Tibial nerve (tissue), 4 donors: ENCODE measurements around the gene LIG3. TPM values are rescaled to one million over a fixed set of nuclear protein-coding genes. Genes with fewer than 3 reads are reported as not detected.
"Not testable (repeated sequence)": the region's sequence is repeated elsewhere in the genome, so short reads cannot be mapped to it uniquely, and the experiment has no call there.

Experiments
- DNase-seq, 2 donors: peaks; one replicate each; pipeline ENCODE4 v3.0.0-alpha.2; 2019; ENCODE audit warnings: low spot score in 2 of 2
- H3K27ac ChIP-seq, 4 donors: fragments of 200-600 bp; sonication (generic) in 3 of 4; one replicate each; pipeline ENCODE4 v1.5.1; 2017 to 2019; ENCODE audit warnings: mild to moderate bottlenecking in 1 of 4
- H3K27me3 ChIP-seq, 2 donors: fragments of 200-600 bp; sonication (generic) in 1 of 2; one replicate each; pipeline versions ENCODE4 v1.5.1 to v1.6.0; 2017 to 2019
- H3K36me3 ChIP-seq, 3 donors: fragments of 200-600 bp; sonication (generic); one replicate each; pipeline ENCODE4 v1.5.1; 2018 to 2019
- H3K4me1 ChIP-seq, 4 donors: fragments of 200-600 bp; sonication (generic) in 3 of 4; one replicate each; pipeline ENCODE4 v1.5.1; 2017 to 2019
- H3K4me3 ChIP-seq, 4 donors: fragments of 200-600 bp; sonication (generic) in 3 of 4; one replicate each; pipeline ENCODE4 v1.5.1; 2017 to 2019; ENCODE audit warnings: mild to moderate bottlenecking in 1 of 4, moderate library complexity in 1 of 4
- H3K9me3 ChIP-seq, 4 donors: fragments of 200-600 bp; sonication (generic) in 3 of 4; one replicate each; pipeline ENCODE4 v1.5.1; 2017 to 2019
- CTCF ChIP-seq, 5 experiments: fragments of 200-600 bp in 3 of 5; fragments of 450-650 bp in 2 of 5; sonication (generic) in 3 of 5; IDR thresholded peaks; one replicate each; pipeline ENCODE4 v1.5.1; 2016 to 2019; ENCODE audit warnings: antibody characterized with exemption in 5 of 5, mild to moderate bottlenecking in 3 of 5, moderate library complexity in 2 of 5
- EP300 ChIP-seq, 2 donors: sonication (generic); formaldehyde crosslinking; IDR thresholded peaks; one replicate each; pipeline ENCODE4 v1.6.1; 2017; ENCODE audit warnings: antibody characterized with exemption in 2 of 2, mild to moderate bottlenecking in 1 of 2
- POLR2A ChIP-seq, 2 donors: fragments of 450-650 bp; IDR thresholded peaks; one replicate each; pipeline ENCODE4 v1.6.1; 2017; ENCODE audit warnings: antibody characterized with exemption in 2 of 2, mild to moderate bottlenecking in 2 of 2, moderate library complexity in 2 of 2
- WGBS, 2 donors: methylation state at CpG; one replicate each; pipeline ENCODE4 v1.1.5; 2018; 5-methylcytosine and 5-hydroxymethylcytosine counted together
- total RNA-seq, 4 donors: library from RNA; depleted of rRNA; stranded (reverse); fragments of >200 nt; gene quantifications; one replicate each; pipeline ENCODE4 v1.1.0, GENCODE V29; 2016

LIG3 gene
- total RNA-seq, 4 donors from 2014 or later, result 15.3 to 42.6 (median 37.0) TPM

GRCh38 chr17:34999456-34999855 is 19.1 kb downstream of the LIG3 start:
- Histone ChIP-seq H3K4me3 (no peak overlapping the region), H3K27ac (no peak overlapping the region), H3K4me1 (peaks cover 0 to 21% (median 11%) of the 10 kb centered on the region in 4 donors), H3K9me3 (no peaks in the 10 kb centered on the region), H3K27me3 (no peaks in the 10 kb centered on the region), H3K36me3 (peaks cover 0 to 86% (median 0%) of the 10 kb centered on the region in 3 donors)
- no peak for DNase-seq
- no peak for TF ChIP-seq EP300 (IDR thresholded peaks at IDR 0.05)
- TF ChIP-seq CTCF (IDR thresholded peaks at IDR 0.05), result no peak
- TF ChIP-seq POLR2A (IDR thresholded peaks at IDR 0.05), result no peak
- WGBS, 2 donors, result 85 to 86% methylated on average over 2 of the region's 2 CpGs

DNA sequence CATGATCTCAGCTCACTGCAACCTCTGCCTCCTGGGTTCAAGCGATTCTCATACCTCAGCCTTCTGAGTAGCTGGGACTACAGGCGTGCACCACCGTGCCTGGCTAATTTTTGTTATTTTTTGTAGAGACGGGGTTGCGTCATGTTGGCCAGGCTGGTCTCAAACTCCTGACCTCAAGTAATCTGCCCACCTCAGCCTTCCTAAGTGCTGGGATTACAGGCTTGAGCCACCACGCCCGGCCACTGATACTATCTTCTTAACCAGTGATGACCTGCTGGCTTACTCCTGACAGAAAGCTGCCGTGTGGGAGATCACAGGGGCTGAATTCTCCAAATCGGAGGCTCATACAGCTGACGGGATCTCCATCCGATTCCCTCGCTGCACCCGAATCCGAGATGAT is 20.7 kb downstream of the LIG3 start:
- not testable (repeated sequence) for H3K9me3 ChIP-seq, H3K27me3 ChIP-seq, H3K27ac ChIP-seq, H3K4me3 ChIP-seq, DNase-seq
- Histone ChIP-seq H3K36me3 (peaks cover 0 to 83% (median 0%) of the 10 kb centered on the region in 3 donors), H3K4me1 (peaks cover 0 to 21% (median 11%) of the 10 kb centered on the region in 4 donors)
- WGBS, 2 donors, result 96% methylated on average over 13 to 14 of the region's 14 CpGs

DNA sequence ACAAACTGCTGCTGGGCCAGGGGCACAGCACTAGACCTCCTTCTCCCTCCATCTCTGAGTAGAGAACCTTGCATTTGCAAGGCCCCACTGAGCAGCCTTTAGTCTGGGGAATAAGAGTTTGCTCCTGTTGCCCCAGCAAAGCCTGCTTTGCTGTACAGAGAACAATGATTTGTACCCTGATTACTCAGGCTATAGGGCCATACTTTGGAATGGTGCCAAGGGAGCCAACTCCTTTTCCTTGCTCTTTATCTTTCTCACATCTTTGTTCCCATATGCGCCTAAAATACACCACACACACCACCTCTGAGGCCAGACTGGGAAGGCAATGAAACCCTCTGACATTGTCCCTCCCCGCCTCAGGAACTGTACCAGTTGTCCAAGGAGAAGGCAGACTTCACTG is 21.2 kb downstream of the LIG3 start:
- no peak for TF ChIP-seq EP300 (IDR thresholded peaks at IDR 0.05)
- no peak for TF ChIP-seq POLR2A (IDR thresholded peaks at IDR 0.05)
- no peak for TF ChIP-seq CTCF (IDR thresholded peaks at IDR 0.05)
- Histone ChIP-seq H3K36me3 (peaks cover 0 to 81% (median 0%) of the 10 kb centered on the region in 3 donors), H3K9me3 (no peaks in the 10 kb centered on the region), H3K4me1 (peaks cover 0 to 21% (median 11%) of the 10 kb centered on the region in 4 donors), H3K4me3 (no peak overlapping the region), H3K27ac (no peak overlapping the region), H3K27me3 (no peaks in the 10 kb centered on the region)
- no peak for DNase-seq
- whole genome bisulfite sequencing, 2 donors, result 82 to 84% methylated on average over 2 of the region's 2 CpGs

- 86 to 87% methylated on average over 14 to 15 of the region's 15 CpGs for WGBS, 2 donors
- Histone ChIP-seq H3K36me3 (peaks cover 0 to 91% (median 0%) of the 10 kb centered on the region in 3 donors), H3K27ac (no peak overlapping the region), H3K4me1 (peaks cover 0 to 6% (median 1%) of the 10 kb centered on the region in 4 donors), H3K27me3 (no peaks in the 10 kb centered on the region), H3K4me3 (no peak overlapping the region), H3K9me3 (no peaks in the 10 kb centered on the region)
- DNase-seq, result no peak
- TF ChIP-seq POLR2A (IDR thresholded peaks at IDR 0.05), result no peak
- TF ChIP-seq EP300 (IDR thresholded peaks at IDR 0.05), result no peak
- TF ChIP-seq CTCF (IDR thresholded peaks at IDR 0.05), result no peak
Observed at GRCh38 chr17:35002876-35003551, 22.7 kb downstream of the LIG3 start.

DNA sequence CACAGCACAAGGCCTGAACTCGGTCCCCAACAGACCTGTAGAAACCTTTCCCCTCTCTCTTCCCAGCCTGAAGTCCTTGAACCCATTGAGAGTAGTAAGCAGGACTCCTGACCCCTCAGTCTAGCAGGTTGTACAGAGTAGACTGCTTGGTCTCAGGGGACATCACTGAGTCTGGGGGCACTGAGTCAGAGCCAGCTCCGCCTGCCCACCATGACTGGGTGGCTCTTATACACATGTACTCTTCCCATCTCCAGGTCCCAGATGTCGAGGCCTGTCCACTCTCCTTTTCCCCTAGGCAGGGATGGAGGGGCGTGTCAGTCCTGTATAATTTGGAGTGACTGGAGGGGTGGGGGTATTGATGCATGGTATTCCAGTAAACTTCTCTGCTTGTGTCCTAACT is 23.5 kb downstream of the LIG3 start:
- Histone ChIP-seq H3K9me3 (no peaks in the 10 kb centered on the region), H3K27me3 (no peaks in the 10 kb centered on the region), H3K4me1 (no peaks in the 10 kb centered on the region), H3K4me3 (no peak overlapping the region), H3K36me3 (peaks cover 0 to 92% (median 0%) of the 10 kb centered on the region in 3 donors), H3K27ac (no peak overlapping the region)
- WGBS, 2 donors, result 95 to 97% methylated on average over 4 of the region's 4 CpGs
- DNase-seq, result no peak
- TF ChIP-seq CTCF (IDR thresholded peaks at IDR 0.05) (no peak), POLR2A (IDR thresholded peaks at IDR 0.05) (no peak), EP300 (IDR thresholded peaks at IDR 0.05) (no peak)
